SK-N-SH (cell line): ENCODE measurements around the gene ZBTB4.

Experiments used
- CHD2 ChIP-seq: fragments of 150-350 bp; IDR thresholded peaks from 2 replicates; pipeline ENCODE4 v1.6.1; 2018; ENCODE audit warnings: low read length; ENCODE audit not compliant: partially characterized antibody
- CTCF ChIP-seq: fragments of 200-600 bp; sonication (generic); IDR thresholded peaks from 2 replicates; pipeline ENCODE4 v1.6.1; 2017; ENCODE audit warnings: antibody characterized with exemption, mild to moderate bottlenecking, moderate library complexity
- EZH2phosphoT487 ChIP-seq: fragments of 200-600 bp; sonication (generic); IDR thresholded peaks from 2 replicates; pipeline ENCODE4 v1.6.1; 2017; ENCODE audit warnings: low read depth, mixed run types, mild to moderate bottlenecking, antibody characterized with exemption, moderate library complexity, borderline replicate concordance
- POLR2AphosphoS5 ChIP-seq: IDR thresholded peaks from 2 replicates; pipeline ENCODE4 v1.6.1; 2012; ENCODE audit warnings: low read depth, low read length
- REST ChIP-seq: IDR thresholded peaks from 2 replicates; pipeline ENCODE4 v1.6.1; 2012; ENCODE audit warnings: mild to moderate bottlenecking, low read depth, low read length, moderate library complexity

GRCh38 chr17:7495906-7496434, 16.5 kb upstream of the ZBTB4 start:
- TF ChIP-seq EZH2phosphoT487, result no peak
- TF ChIP-seq CTCF, result no peak
- no peak for TF ChIP-seq REST
- no peak for TF ChIP-seq CHD2
- TF ChIP-seq POLR2AphosphoS5, result no peak
